HS-5 (cell line): Measurements from ENCODE around the gene PCID2.

Source experiments
- DNase-seq: peaks from one replicate; pipeline ENCODE4 v3.0.0-alpha.2; 2012; ENCODE audit warnings: low read depth

PCID2 gene

DNA sequence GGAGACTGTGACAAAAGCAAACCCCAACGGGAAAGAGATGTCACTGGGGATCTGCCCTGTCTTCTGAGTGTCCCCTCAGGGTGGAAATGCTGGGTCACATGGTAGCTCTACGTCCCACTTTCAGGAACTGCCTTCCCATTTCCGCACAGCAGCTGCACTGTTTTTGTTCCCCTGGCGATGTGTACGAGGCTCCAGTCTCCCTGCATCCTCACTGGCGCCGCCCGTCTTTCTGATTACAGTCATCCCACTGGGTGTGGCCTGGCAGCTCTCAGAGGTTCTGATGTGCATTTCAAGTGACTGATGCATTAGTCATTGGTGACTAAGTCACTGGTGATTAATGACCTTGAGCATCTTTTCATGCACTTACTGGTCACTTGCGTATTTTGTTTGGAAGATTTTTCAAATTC lies 21.2 kb downstream of the PCID2 start:
- peak; percentile 92 for DNase-seq

DNA sequence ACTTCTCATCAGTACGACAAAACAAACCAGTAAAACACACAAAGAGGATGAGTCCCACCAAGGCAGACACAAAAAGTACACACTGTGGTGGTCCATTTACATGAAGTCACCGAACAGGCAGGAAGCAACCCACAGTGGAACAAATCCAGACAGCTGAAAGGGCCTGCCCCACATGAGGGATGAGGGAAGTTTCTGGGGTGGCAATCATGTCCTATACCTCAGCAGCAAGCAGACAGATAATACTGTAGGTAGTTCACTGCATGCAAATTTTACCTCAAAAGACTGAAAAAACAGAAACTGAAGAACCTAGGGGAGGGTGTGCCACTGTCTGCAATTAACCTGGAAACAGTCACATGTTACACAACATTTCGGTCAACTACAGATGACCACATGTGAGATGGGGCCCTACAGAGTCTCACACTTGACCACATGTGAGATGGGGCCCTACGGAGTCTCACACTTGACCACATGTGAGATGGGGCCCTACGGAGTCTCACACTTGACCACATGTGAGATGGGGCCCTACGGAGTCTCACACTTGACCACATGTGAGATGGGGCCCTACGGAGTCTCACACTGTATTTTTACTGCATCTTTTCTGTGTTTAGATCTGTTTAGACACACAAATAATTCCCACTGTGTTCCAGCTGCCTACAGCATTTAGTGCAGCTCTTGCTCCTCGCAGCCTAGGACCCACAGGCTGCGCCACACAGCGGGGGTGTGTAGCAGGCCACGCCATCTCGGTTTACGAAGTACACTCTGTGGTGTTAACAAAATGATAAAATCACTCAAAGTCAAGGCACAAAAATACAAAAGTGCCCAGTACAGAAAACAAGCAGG lies 22.2 kb downstream of the PCID2 start:
- DNase-seq, result no peak

DNA sequence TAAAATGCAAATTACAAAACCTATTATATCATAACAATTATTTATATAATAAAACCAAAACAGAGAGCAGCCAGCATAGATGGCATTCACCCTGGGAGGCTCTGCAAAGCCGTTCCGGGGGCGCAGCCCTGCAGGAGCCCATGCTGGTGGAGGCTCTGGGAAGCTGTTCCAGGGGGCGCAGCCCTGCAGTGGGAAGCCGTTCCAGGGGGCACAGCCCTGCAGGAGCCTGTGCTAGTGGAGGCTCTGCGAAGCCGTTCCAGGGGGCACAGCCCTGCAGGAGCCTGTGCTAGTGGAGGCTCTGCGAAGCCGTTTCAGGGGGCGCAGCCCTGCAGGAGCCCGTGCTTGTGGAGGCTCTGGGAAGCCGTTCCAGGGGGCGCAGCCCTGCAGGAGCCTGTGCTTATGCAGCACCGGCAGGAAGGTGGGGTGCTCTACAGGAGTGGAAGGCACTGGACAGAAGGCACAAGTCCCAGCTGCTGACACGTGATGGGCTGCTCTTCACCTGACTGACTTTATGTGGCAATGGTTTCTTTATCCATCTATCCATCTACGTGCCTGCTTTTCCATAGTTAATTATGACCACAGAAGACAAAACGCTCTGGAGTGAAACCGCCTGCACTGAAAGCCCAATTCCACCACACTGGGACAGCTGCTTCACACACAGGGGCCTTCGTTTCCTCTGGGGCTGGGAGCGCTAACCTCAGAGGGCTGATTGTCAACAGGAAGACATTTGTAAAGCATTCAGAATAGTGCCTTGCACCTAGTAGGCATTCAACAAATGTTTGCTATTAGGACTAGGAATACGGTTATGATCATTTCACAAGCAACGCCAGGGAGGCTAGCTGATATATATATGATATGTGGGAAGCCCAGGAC lies 23.7 kb downstream of the PCID2 start:
- no peak for DNase-seq

DNA sequence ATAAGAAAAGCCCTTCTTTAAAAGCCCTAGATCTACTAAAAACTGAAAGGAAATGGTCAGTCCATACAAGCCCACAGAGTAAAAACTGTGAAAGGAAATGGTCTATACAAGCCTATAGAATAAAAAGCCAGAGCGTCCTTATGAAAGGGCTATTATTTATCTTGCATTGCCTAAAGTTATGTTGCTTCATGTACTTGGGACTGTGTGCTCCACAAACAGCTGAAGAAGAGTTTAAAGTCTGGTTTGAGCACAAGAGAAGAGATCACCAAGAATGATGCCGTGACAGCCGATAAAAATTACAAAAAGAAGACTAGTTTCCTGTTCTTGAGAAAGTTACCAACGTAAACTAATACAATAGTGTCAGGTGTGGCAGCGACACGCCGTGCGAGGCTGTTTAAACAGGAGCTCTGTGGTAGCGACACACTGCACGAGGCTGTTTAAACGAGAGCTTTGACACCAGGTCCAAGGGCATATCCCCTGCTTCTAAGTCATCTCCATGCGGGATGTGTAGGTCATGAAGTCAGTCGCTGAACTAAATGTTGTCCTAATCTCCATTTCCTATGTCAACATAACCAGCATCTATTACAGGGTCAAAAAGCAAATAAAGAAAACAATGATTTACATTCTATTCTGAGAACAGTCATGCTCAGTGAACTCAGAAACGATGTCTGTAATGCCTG lies 24.9 kb downstream of the PCID2 start:
- no peak for DNase-seq

DNA sequence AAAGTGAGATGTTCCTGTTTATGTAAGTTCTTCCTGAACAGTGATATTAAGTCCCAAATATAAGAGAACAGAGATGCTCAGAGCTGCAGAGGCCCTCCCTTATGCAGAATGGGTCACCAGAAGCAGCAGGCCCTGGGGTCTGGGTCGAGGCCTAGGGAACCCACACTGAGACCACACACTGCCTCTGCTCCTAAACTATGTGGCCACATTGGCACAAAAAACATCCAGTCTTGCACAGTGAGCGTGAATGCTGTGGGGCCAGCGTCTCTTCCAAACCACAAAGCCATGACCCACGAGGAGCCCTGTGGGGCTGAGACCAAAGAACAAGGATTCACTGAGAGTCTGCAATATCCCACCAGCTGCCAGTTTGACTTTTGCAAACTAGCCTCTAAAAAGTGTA lies 26.4 kb downstream of the PCID2 start:
- no peak for DNase-seq

DNA sequence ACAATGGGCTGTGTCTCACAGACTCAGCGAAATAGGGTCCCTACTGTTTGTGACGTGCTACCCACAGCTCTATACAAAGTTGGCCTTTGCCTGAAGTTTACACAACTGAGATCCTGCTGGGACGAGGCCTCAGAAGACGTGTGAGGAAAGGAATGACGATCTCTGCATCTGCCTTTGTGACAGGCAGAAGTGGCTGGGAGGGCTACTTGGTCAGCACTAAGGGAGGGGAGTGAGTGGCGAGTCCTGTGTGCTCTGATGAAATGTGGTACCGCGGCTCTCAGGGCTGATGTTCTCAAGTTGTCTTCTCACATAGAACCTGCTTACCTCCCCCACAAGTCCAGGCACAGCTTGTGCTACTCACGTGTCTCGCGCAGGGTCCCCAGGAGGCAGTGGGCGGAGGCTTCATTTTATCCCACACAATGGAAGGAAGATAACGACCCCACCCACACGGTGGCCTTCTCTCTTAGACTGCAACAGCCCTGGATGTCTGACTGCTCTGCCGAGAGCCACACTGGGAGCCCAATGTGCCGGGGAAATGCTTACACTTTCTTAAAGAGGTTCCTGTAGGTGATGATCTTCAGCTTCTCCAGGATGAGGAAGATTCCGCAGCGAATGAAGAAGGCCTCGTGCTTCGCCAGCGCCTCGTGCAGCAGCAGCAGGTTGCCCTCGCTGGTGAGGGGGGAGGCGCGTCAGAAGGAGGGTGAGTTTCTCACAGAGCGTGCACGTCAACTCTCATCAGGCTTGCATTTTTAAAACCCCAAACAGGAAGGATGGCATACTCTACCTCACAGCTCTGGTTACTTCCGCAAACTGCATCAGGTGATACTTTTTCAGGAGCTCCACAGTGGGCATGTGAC lies 28.9 kb downstream of the PCID2 start:
- no peak for DNase-seq

DNA sequence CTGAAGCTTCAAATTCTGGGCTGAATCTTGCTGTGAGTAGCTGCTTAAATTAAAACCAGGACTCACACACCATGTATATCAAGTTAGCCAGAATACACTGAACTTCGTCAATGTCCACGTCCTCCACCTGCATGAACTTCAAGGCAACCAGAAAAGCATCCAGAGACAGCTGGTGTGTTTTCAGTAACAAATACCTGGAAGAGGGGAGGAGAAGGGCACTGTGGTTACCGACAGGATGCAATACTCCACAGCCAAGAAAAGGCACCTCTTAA lies 29.6 kb downstream of the PCID2 start:
- no peak for DNase-seq

DNA sequence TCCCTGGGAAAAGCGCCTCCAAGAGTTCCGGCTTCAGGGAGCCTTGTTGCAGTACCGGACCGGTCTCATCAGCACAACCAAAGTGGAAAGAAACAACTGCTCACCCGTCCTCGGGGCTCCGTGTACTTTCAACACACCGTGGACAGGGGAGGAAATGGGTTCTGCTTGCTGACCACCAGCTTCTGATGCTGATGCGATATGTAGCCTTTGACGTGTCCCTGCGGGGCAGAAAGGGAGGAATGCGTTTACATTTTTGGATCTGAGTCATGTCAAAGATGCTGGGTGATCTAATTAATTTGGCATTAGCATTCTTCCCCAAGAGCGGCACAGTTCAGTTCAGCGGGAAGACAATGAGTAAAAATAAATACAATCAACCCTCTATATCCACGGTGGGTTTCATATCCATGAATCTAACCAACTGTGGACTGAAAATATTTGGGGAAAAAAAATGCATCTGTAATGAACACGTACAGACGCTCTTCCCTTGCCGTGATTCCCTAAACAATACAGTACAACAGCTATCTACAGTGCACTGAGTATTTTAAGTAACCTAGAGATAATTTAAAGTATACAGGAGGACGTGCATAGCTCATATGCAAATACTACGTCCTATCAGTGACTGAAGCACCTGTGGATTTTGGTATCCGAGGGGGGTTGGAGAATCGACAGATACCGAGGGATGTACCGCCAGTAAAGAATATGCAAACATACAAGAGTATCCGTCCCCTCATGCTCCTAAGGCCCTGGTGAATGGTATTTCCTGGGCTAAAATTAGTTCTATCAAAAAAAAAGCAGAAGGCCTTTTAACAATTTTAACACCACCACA lies 30.2 kb downstream of the PCID2 start:
- peak; percentile 84 for DNase-seq

DNA sequence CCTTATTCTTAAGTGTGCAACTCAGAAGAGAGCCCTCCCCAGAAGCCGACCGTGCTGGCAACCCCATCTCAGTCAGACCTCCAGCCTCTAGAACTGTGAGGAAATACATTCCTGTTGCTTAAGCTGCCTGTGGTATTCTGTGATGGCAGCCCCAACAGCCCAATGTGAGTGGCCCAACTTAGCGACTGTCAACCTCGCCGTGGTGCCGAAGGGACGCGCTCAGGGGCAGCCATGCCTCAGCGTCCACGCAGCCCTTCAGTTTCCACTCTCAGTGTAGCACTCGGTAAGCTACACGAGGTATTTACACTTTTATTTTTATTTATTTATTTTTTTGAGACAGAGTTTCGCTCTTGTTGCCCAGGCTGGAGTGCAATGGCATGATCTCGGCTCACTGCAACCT lies 31.6 kb downstream of the PCID2 start:
- DNase-seq, result no peak

DNA sequence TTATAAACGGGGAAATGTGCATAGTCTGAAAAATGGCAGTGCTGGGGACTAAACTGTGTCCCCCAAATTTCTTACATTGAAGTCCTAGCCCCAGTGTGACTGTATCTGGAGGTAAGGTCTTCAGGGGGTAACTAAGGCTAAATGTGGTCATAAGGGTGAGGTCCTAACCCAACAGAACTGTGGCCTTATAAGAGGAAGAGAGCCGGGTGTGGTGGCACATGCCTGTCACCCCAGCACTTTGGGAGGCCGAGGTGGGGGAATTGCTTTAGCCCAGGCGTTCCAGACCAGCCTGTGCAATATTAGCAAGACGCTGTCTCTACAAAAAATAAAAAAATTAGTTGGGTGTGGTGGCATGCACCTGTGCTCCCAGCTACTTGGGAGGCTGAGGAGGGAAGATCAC lies 32.2 kb downstream of the PCID2 start:
- DNase-seq, result no peak

DNA sequence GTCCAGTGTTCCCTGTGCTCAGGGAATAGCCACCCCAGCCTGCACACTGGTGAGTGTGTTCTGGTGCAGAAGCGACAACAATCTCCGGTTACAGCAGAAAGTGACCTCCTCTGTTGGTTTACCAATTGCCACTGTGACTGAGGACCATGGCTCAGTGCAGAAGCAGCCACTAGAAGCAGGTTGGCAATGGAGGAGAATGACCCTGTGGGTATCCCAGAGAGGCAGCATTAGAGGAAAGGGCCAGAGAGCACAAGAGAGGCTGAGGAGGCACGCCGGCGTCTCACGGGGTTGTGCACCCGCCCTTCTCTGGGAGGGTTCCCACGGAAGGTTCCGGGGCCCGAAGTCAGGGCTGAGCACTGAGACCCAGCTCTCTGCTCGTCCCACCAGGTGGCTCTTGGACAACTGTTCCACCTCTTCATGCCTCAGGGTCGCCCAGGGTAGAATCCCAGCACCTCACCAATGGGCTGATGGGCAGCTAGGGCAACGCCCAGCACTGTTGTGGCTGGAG lies 36.0 kb downstream of the PCID2 start:
- no peak for DNase-seq

DNA sequence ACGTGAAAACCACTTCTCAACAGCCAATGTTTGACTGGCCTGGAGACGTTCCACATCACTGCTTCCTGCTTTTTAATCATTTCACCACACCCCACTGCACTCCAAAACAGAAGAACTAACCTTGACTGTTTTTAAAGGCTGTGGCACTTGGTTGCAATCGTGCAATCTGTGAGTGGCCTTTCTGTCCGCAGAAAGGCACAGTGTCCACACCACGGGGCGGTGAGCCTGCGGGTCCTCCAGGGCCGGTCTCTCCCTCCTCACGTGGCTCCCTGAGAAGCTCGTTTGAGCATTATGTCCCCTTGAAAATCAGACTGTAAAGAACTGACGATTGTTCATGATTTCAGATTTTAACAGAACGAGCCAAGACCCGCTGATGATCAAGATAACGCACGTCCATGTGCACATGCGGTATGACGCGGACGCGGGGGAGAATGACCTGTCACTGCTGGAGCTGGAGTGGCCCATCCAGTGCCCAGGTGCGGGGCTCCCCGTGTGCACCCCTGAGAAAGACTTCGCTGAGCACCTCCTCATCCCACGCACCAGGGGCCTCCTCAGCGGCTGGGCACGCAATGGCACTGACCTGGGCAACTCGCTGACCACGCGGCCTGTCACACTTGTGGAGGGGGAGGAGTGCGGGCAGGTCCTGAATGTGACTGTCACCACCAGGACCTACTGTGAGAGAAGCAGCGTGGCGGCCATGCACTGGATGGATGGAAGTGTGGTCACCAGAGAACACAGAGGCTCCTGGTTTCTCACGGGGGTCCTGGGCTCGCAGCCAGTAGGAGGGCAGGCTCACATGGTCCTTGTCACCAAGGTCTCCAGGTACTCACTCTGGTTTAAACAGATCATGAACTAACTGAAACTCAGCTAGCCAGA lies 37.0 kb downstream of the PCID2 start:
- DNase-seq, result no peak

DNA sequence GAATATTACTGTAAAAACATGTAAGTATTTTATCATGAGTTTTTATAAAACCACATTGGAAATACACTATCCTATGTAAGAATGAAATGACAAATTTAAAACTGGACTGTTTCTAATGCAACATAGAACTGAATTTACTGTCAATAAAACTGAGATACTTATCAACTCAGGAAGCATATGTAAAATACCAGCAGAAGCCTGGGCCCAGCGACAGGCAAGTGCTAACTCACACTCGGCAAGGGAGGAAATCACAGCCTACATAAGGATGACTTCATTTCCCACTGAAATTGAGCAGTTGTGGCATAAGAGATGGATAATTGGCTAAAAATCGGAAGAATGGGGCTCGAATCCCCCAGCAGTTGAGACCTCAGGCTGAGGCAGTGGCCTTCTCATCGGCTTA lies 38.0 kb downstream of the PCID2 start:
- DNase-seq, result no peak

DNA sequence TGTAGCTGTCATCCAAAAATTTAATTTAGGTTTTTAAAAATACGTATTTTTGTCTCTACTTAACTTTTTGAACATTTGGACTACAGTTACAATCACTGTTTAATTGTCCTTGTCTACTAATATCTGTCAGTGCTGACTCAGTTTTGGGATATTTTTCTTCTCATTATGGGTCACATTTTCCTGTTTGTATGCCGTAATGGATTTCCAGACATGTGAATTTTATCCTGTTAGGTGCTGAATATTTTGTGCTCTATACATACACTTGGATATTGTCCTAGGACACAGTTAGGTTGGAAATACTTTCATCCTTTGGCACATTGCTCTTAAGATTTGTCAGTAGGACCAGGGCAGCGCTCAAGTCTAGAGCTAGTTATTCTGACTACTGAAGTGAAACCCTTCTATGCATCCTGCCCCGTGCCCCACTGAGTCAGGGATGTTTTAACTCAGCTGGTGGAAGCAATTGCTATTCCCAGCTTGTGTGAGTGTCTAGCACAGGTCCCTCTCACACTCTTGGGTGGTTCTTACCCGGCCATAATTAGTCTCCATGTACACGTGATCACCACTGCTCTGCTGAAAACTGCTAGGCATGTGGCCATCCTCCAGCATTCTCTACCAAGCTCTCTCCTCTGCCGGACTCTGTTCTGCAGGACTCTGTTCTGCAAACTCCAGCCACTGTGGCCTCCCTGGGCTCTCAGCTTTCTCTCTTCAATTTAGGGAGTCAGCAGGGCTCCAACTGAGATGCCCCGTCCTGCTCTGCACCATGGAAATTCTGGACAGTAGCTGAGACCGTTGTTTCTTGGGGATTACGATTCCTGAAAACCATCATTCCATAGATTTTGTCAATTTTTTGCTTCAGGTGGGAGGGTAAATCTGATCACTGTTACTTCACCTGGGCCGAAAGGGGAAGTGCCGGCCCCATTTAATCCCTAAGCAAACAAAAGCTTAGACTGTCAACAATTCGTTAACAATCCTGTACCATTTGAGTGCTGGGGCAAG lies 38.9 kb downstream of the PCID2 start:
- DNase-seq, result no peak

DNA sequence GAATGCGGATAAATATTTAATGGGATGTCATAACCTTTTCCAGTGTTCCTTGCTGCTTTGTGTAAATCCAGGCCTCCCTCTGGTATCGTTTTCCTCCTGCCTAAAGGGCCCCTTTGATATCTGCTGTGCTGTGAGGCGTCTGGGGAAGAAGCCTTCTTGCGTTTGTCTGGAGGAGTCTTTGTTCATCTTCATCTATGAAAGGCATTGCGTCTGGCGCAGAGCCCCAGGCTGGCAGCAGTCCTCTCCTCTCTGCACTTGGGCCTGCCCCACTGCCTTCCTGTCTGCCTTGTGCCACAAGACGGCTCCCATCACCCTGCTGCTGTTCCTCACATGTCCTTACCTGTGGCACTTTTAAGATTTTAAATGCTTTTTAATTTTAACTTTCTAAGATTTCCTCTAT lies 40.3 kb downstream of the PCID2 start:
- DNase-seq, result no peak

DNA sequence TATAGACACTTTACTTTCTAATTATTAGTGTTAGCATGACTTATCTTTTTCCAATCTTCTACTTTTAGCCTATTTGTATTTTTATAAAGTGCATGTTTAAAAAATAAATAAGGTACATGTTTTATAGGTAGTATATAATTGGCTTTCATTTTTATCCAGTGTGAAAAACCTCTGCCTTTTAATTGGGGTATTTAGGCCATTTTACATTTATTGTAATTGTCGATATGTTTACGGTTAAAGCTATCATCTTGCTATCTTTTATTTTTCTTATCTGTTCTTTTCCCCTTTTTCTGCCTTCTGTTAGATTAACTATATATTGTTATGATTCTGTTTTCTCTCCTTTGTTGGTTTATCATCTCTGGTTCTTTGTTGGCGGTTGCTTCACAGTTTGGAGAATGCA lies 40.9 kb downstream of the PCID2 start:
- DNase-seq, result no peak

DNA sequence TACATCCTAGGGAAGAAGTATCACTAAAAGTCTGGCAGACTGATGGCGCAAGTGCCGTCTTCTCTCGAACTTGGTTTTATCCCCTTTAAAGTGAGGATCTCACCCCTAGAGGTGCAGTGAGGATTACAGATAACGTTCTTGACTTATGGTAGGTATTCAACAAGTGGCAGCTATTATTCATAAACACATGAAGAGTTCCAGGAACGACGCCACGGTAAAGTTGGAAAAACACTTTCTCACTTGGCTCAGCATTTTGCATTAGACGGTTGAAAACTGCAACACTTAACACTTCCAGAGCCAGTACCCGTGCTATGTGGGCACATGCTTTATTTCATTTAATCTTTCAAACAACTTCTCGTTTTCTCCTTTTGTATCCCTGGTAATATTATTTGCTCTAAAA lies 41.3 kb downstream of the PCID2 start:
- no peak for DNase-seq

DNA sequence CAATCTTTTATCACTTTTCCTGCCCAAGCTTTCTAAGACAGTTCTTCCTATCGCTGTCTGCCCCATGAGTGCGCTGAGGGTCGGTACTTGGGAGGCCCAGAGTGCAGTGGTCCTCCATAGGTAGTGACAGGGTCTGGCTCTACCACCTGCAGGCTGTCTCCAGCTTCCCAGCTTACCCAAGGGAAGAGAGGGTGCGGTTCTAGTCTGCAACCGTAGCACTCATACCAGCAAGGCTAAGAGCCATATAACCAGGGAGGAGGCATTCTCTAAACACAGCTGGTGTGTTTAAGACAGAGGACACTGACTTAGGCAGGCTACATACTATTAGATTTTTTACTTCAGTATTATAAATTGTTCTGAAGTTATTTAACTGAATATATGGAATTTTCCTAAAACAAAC lies 41.8 kb downstream of the PCID2 start:
- no peak for DNase-seq

DNA sequence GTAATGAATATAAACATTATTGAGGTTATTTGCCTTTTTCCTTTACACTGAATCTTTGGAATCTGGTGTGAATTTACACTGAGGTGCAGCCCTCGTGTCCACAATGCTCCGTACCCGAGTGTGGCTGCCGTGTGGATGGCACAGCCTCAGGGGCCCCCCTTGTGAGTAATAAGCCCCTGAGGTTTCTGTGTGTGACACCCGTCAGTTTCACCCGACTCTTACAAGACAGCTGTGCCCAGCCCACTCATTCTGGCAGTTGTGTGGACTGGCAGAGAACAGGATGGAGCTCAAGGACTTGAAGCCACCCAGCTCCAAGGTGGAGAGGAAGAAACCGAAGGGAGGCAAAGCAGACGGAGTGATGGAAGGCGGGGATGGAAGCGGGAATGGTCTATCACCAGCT lies 42.2 kb downstream of the PCID2 start:
- DNase-seq, result no peak
